GM12892 (cell line): Measurements from ENCODE around the gene LYSMD3.

Source experiments
- POLR2A ChIP-seq: IDR thresholded peaks from 2 replicates; pipeline ENCODE4 v1.6.1; 2011; ENCODE audit warnings: low read depth, low read length, control low read depth
- POLR2AphosphoS5 ChIP-seq: IDR thresholded peaks from 2 replicates; pipeline ENCODE4 v1.6.1; 2011; ENCODE audit warnings: low read depth, low read length, control low read depth
- TAF1 ChIP-seq: IDR thresholded peaks from 2 replicates; pipeline ENCODE4 v1.6.1; 2011; ENCODE audit warnings: low read depth, mild to moderate bottlenecking, control low read depth, low read length, borderline replicate concordance

- no peak for TF ChIP-seq POLR2AphosphoS5
- TF ChIP-seq TAF1 = no peak
- no peak for TF ChIP-seq POLR2A
Observed at GRCh38 chr5:90480699-90481098, 48.7 kb downstream of the LYSMD3 start.
